Measurements from ENCODE around the gene NPAS1.

- TF ChIP-seq CTCF (IDR thresholded peaks at IDR 0.05), result no peak
- no peak for TF ChIP-seq POLR2A (IDR thresholded peaks at IDR 0.05)
- no peak for TF ChIP-seq EP300 (IDR thresholded peaks at IDR 0.05)
Observed at GRCh38 chr19:47002853-47003610, 16.6 kb upstream of the NPAS1 start.

Measured in ovary (tissue), 3 donors.